ENCODE measurements around the gene THYN1.
"Not testable (repeated sequence)": the region's sequence is repeated elsewhere in the genome, so short reads cannot be mapped to it uniquely, and the experiment has no call there.

THYN1 gene

GRCh38 chr11:134264966-134265764 lies 12.0 kb upstream of the THYN1 start:
- no peak for DNase-seq (ENCODE audit: insufficient read length, low spot score)
- no peak for TF ChIP-seq POLR2A (IDR thresholded peaks at IDR 0.05; ENCODE audit: low read depth, low read length)

GRCh38 chr11:134261626-134262488 lies 8.7 kb upstream of the THYN1 start:
- TF ChIP-seq POLR2A (IDR thresholded peaks at IDR 0.05; ENCODE audit: low read depth, low read length) = no peak
- FAIRE-seq (no peak), DNase-seq (ENCODE audit: insufficient read length, low spot score) (no peak)

More at GRCh38 chr11:134264966-134265764, 12.0 kb upstream of the THYN1 start:
- no peak for FAIRE-seq

GRCh38 chr11:134260983-134261382 lies 7.8 kb upstream of the THYN1 start:
- FAIRE-seq (no peak), DNase-seq (ENCODE audit: insufficient read length, low spot score) (no peak)
- no peak for TF ChIP-seq POLR2A (IDR thresholded peaks at IDR 0.05; ENCODE audit: low read depth, low read length)

GRCh38 chr11:134260503-134260902 lies 7.4 kb upstream of the THYN1 start:
- no peak for DNase-seq (ENCODE audit: insufficient read length, low spot score)
- TF ChIP-seq POLR2A (IDR thresholded peaks at IDR 0.05; ENCODE audit: low read depth, low read length) = no peak

GRCh38 chr11:134258577-134258976 lies 5.4 kb upstream of the THYN1 start:
- DNase-seq (ENCODE audit: insufficient read length, low spot score) = no peak
- no peak for TF ChIP-seq POLR2A (IDR thresholded peaks at IDR 0.05; ENCODE audit: low read depth, low read length)
- no peak for FAIRE-seq

More at GRCh38 chr11:134260503-134260902, 7.4 kb upstream of the THYN1 start:
- no peak for FAIRE-seq

GRCh38 chr11:134257101-134257500 lies 3.9 kb upstream of the THYN1 start:
- TF ChIP-seq POLR2A (IDR thresholded peaks at IDR 0.05; ENCODE audit: low read depth, low read length) = no peak
- FAIRE-seq = no peak
- no peak for DNase-seq (ENCODE audit: insufficient read length, low spot score)

- not testable (repeated sequence) for FAIRE-seq
These were observed 2.0 kb upstream of the THYN1 start for GRCh38 chr11:134255184-134255561.

GRCh38 chr11:134254433-134255183 lies 1.5 kb upstream of the THYN1 start:
- FAIRE-seq (no peak), DNase-seq (ENCODE audit: insufficient read length, low spot score) (no peak)
- TF ChIP-seq POLR2A (IDR thresholded peaks at IDR 0.05; ENCODE audit: low read depth, low read length) = no peak

More at GRCh38 chr11:134255184-134255561, 2.0 kb upstream of the THYN1 start:
- DNase-seq (ENCODE audit: insufficient read length, low spot score) = not testable (repeated sequence)

- no peak for TF ChIP-seq POLR2A (IDR thresholded peaks at IDR 0.05; ENCODE audit: low read depth, low read length)
- FAIRE-seq (peak; percentile 23), DNase-seq (ENCODE audit: insufficient read length, low spot score) (no peak)
These were observed 585 bp downstream of the THYN1 start for GRCh38 chr11:134252346-134253187.

- TF ChIP-seq POLR2A (IDR thresholded peaks at IDR 0.05; ENCODE audit: low read depth, low read length) = no peak
- no peak for DNase-seq (ENCODE audit: insufficient read length, low spot score)
- no peak for FAIRE-seq
These were observed 2.5 kb downstream of the THYN1 start for GRCh38 chr11:134250675-134251074.

GRCh38 chr11:134250246-134250645 lies 2.9 kb downstream of the THYN1 start:
- no peak for FAIRE-seq
- DNase-seq (ENCODE audit: insufficient read length, low spot score) = no peak
- TF ChIP-seq POLR2A (IDR thresholded peaks at IDR 0.05; ENCODE audit: low read depth, low read length) = no peak

- TF ChIP-seq POLR2A (IDR thresholded peaks at IDR 0.05; ENCODE audit: low read depth, low read length) = no peak
- DNase-seq (ENCODE audit: insufficient read length, low spot score) = no peak
- FAIRE-seq = no peak
These were observed 4.2 kb downstream of the THYN1 start for GRCh38 chr11:134248910-134249480.

GRCh38 chr11:134246678-134247077 lies 6.5 kb downstream of the THYN1 start:
- no peak for TF ChIP-seq POLR2A (IDR thresholded peaks at IDR 0.05; ENCODE audit: low read depth, low read length)
- no peak for DNase-seq (ENCODE audit: insufficient read length, low spot score)

More at GRCh38 chr11:134246678-134247077, 6.5 kb downstream of the THYN1 start:
- no peak for FAIRE-seq
